IMR-90 (cell line): Measurements from ENCODE around the gene FBXL4. TPM values are rescaled to one million over a fixed set of nuclear protein-coding genes. Genes with fewer than 3 reads are reported as not detected.

Source experiments
- ATAC-seq: fragments of 200-7000 bp; cut with Tn5 transposase; 2 replicates; pipeline ENCODE4 v1.9.1; 2020; ENCODE audit warnings: low read depth, mild to moderate bottlenecking, moderate library complexity
- BruUV-seq: library from RNA; stranded (reverse); fragments of 400-500 nt; replicated peaks from 2 replicates; lab custom pipeline; 2021; lab: Mats Ljungman, UMichigan
- CTCF ChIA-PET: fragments of 300-600 bp; formaldehyde crosslinking; extraction: SDS; loops from one replicate; lab custom pipeline; 2021; ENCODE audit warnings: antibody characterized with exemption; lab: Yijun Ruan, JAX
- POLR2A ChIA-PET: fragments of 300-600 bp; sonication (Branson Sonifier 250); formaldehyde crosslinking; loops from one replicate; lab custom pipeline; 2022; ENCODE audit warnings: antibody characterized with exemption; ENCODE audit not compliant: unreplicated experiment; lab: Charles Lee
- DNase-seq: peaks from one replicate; pipeline ENCODE4 v3.0.0; 2013
- H2AFZ ChIP-seq: replicated peaks from 2 replicates; pipeline ENCODE3; 2013; ENCODE audit warnings: low read length, mild to moderate bottlenecking; ENCODE audit not compliant: poor library complexity
- H2AK5ac ChIP-seq: 2 replicates; pipeline ENCODE4 v1.6.1; 2013; ENCODE audit warnings: low read depth, low read length, inconsistent platforms
- H2AK9ac ChIP-seq: replicated peaks from 2 replicates; pipeline ENCODE3; 2013; ENCODE audit warnings: mild to moderate bottlenecking, low read depth, low read length, moderate library complexity; ENCODE audit not compliant: poor library complexity
- H2BK120ac ChIP-seq: 2 replicates; pipeline ENCODE4 v1.6.1; 2013; ENCODE audit warnings: low read depth, low read length, inconsistent platforms
- H2BK15ac ChIP-seq: 3 replicates; pipeline ENCODE4 v1.6.1; 2013; ENCODE audit warnings: low read depth, low read length, inconsistent platforms
- H2BK20ac ChIP-seq: 2 replicates; pipeline ENCODE4 v1.6.1; 2013; ENCODE audit warnings: low read depth, mild to moderate bottlenecking, inconsistent platforms, low read length, moderate library complexity
- H2BK5ac ChIP-seq: 2 replicates; pipeline ENCODE4 v1.6.1; 2013; ENCODE audit warnings: mild to moderate bottlenecking, low read depth, low read length, inconsistent platforms; ENCODE audit not compliant: poor library complexity, severe bottlenecking
- H3K14ac ChIP-seq: replicated peaks from 2 replicates; pipeline ENCODE4 v1.6.1; 2013; ENCODE audit warnings: low read depth, low read length, inconsistent platforms
- H3K18ac ChIP-seq: 2 replicates; pipeline ENCODE4 v1.6.1; 2013; ENCODE audit warnings: low read depth, low read length, control low read depth
- H3K23ac ChIP-seq: 2 replicates; pipeline ENCODE4 v1.6.1; 2013; ENCODE audit warnings: low read depth, low read length, inconsistent platforms
- H3K27ac ChIP-seq: 2 replicates; pipeline ENCODE4 v1.5.1; 2013; ENCODE audit warnings: mild to moderate bottlenecking, control low read depth, low read length; ENCODE audit not compliant: insufficient read depth
- H3K27me3 ChIP-seq: 2 replicates; pipeline ENCODE4 v1.6.1; 2013; ENCODE audit warnings: low read length; ENCODE audit not compliant: control insufficient read depth, insufficient read depth
- H3K36me3 ChIP-seq: 2 replicates; pipeline ENCODE4 v1.6.1; 2013; ENCODE audit warnings: low read length, mixed read lengths; ENCODE audit not compliant: control insufficient read depth, insufficient read depth
- H3K4ac ChIP-seq: 2 replicates; pipeline ENCODE4 v1.6.1; 2013; ENCODE audit warnings: low read depth, low read length, inconsistent platforms
- H3K4me1 ChIP-seq: 2 replicates; pipeline ENCODE4 v1.6.1; 2013; ENCODE audit warnings: low read length, mixed read lengths; ENCODE audit not compliant: control insufficient read depth, insufficient read depth
- H3K4me2 ChIP-seq: 2 replicates; pipeline ENCODE4 v1.6.1; 2013; ENCODE audit warnings: low read depth, mild to moderate bottlenecking, control low read depth, low read length, moderate library complexity
- H3K4me3 ChIP-seq: 2 replicates; pipeline ENCODE4 v1.5.1; 2013; ENCODE audit warnings: low read depth, mild to moderate bottlenecking, control low read depth, low read length, moderate library complexity; ENCODE audit not compliant: insufficient read depth
- H3K56ac ChIP-seq: 2 replicates; pipeline ENCODE4 v1.6.1; 2013; ENCODE audit warnings: low read length, inconsistent platforms; ENCODE audit not compliant: insufficient read depth; ENCODE audit errors: extremely low read depth
- H3K79me1 ChIP-seq, 2 experiments: 2 replicates each; pipeline ENCODE4 v1.6.1; 2013; ENCODE audit warnings: low read length in 2 of 2, inconsistent platforms in 1 of 2, low read depth in 1 of 2
- H3K9ac ChIP-seq: 2 replicates; pipeline ENCODE4 v1.6.1; 2013; ENCODE audit warnings: low read depth, low read length, control low read depth
- H3K9me1 ChIP-seq: 2 replicates; pipeline ENCODE4 v1.6.1; 2013; ENCODE audit warnings: low read length, inconsistent platforms; ENCODE audit not compliant: insufficient read depth
- H3K9me3 ChIP-seq: 2 replicates; pipeline ENCODE4 v1.6.1; 2013; ENCODE audit warnings: low read length; ENCODE audit not compliant: control insufficient read depth, insufficient read depth
- H4K20me1 ChIP-seq: 2 replicates; pipeline ENCODE4 v1.6.1; 2013; ENCODE audit warnings: low read length, inconsistent platforms; ENCODE audit not compliant: insufficient read depth
- H4K5ac ChIP-seq: 2 replicates; pipeline ENCODE4 v1.6.1; 2013; ENCODE audit warnings: mild to moderate bottlenecking, low read depth, low read length, control low read depth
- H4K8ac ChIP-seq, 2 experiments: 2 replicates each; pipeline ENCODE4 v1.6.1; 2013; ENCODE audit warnings: low read depth in 2 of 2, low read length in 2 of 2, control low read depth in 1 of 2, inconsistent platforms in 1 of 2
- H4K91ac ChIP-seq: 2 replicates; pipeline ENCODE4 v1.6.1; 2013; ENCODE audit warnings: low read depth, low read length, inconsistent platforms; ENCODE audit not compliant: insufficient read depth
- BHLHE40 ChIP-seq: fragments of 150-350 bp; IDR thresholded peaks from 2 replicates; pipeline ENCODE4 v1.6.1; 2016; ENCODE audit warnings: mild to moderate bottlenecking, low read depth, low read length
- CEBPB ChIP-seq: IDR thresholded peaks from 2 replicates; pipeline ENCODE4 v1.6.1; 2012; ENCODE audit warnings: low read depth, low read length, improper control_type of control experiment
- CTCF ChIP-seq: conservative IDR thresholded peaks from 2 replicates; pipeline ENCODE4 v1.5.1; 2012; ENCODE audit warnings: mild to moderate bottlenecking, low read depth, low read length, improper control_type of control experiment
- POLR2A ChIP-seq: IDR thresholded peaks from 2 replicates; pipeline ENCODE4 v1.6.1; 2012; ENCODE audit warnings: mild to moderate bottlenecking, low read depth, low read length
- SMC3 ChIP-seq: fragments of 150-350 bp; IDR thresholded peaks from 2 replicates; pipeline ENCODE4 v1.6.1; 2016; ENCODE audit warnings: low read depth, mild to moderate bottlenecking, antibody characterized with exemption, low read length, moderate library complexity
- USF2 ChIP-seq: fragments of 150-350 bp; IDR thresholded peaks from 2 replicates; pipeline ENCODE4 v1.6.1; 2017; ENCODE audit warnings: mild to moderate bottlenecking, antibody characterized with exemption, low read length, low read depth
- WGBS, 2 experiments: methylation state at CpG; one replicate each; pipeline versions ENCODE4 v1.1.5 to v1.1.7; 2013; ENCODE audit warnings: missing lambda C conversion rate in 2 of 2; ENCODE audit not compliant: insufficient read length in 1 of 2; ENCODE audit errors: extremely low coverage in 2 of 2; 5-methylcytosine and 5-hydroxymethylcytosine counted together
- dilution Hi-C: fragments of 300-500 bp; cut with HindIII; formaldehyde crosslinking; loops from one replicate; pipeline ENCODE4 v1.14.3; 2018; ENCODE audit warnings: low sequenced_read_pairs; ENCODE audit not compliant: unreplicated experiment
- in situ Hi-C: fragments of 300-500 bp; cut with MboI; formaldehyde crosslinking; loops from 3 replicates; pipeline ENCODE4 v1.14.3; 2019; ENCODE audit warnings: low sequenced_read_pairs, inconsistent platforms, mixed read lengths
- intact Hi-C: fragments of 100-400 bp; cut with micrococcal nuclease; formaldehyde crosslinking; loops from 2 replicates; pipeline ENCODE4 v1.10.0; 2022
- polyA plus RNA-seq, 3 experiments: library from polyadenylated mRNA; depleted of rRNA; stranded (reverse); fragments of >200 nt; gene quantifications; 2 replicates each; pipeline ENCODE4 v1.2.3, GENCODE V29; 2012; ENCODE audit warnings: low replicate concordance in 1 of 3
- total RNA-seq: library from RNA; depleted of rRNA; stranded (reverse); fragments of >200 nt; gene quantifications from 2 replicates; pipeline ENCODE4 v1.2.3, GENCODE V29; 2012
- TF ChIP-seq, protein P1 (sequence below): fragments of 150-350 bp; IDR thresholded peaks from 2 replicates; pipeline ENCODE4 v1.6.1; 2016; ENCODE audit warnings: low read depth, mild to moderate bottlenecking, low read length, moderate library complexity, borderline replicate concordance

FBXL4 gene
- total and polyA plus RNA-seq, 2 of the 4 experiments (the other 2 are of a cell fraction) = 7.8 to 17.6 TPM

DNA sequence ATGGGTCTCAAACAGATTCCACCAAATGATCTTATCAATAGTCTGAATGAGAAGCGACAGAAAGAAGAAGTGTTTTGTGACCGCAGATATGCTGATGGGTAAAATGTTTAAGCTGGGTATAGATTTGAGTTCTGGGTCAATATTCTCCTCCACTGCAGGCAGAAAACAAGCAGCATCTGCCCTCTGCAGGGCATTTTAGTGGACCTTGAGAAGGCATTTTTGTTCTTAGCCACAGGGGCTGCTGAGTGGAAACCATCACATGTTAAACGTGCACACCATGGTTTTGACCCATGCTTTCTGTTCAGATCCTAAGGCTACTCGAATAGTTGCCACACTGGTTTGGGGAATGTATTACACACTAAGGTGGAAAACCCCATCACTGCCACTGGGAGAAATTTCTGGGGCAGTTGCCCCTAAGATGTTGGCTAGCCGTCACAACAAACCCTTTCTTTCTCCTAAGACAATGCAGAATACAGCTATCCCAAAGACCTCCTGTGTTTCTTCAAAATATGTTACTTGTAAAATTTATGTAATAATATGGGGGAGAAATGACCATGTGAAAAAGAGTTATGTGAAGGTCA is 107.9 kb downstream of the FBXL4 start:
- no peaks in the 10 kb centered on the region for H3K9me1 ChIP-seq
- H3K14ac ChIP-seq = no peak overlapping the region
- in situ Hi-C loops = loop anchor here (10.0 kb wide), 1 partner anchor 1345 kb away; no protein-coding TSS in a partner anchor
- ChIA-PET CTCF (no interaction called here), POLR2A (no interaction called here)
- H3K27ac ChIP-seq = no peak overlapping the region
- H2AK5ac ChIP-seq = no peak overlapping the region
- H3K4me1 ChIP-seq = peaks cover 2% of the 10 kb centered on the region; the same call in 1 of the 2 replicates
- H2AK9ac ChIP-seq = no peak overlapping the region
- H2BK15ac ChIP-seq = no peak overlapping the region
- no peak overlapping the region for H3K9ac ChIP-seq
- no peak overlapping the region for H3K56ac ChIP-seq
- BruUV-seq = no TSS peak
- H4K20me1 ChIP-seq = no peaks in the 10 kb centered on the region; the same call in 1 of the 2 replicates
- no peak overlapping the region for H3K23ac ChIP-seq
- no peak overlapping the region for H2BK20ac ChIP-seq
- TF ChIP-seq, protein P1, sequence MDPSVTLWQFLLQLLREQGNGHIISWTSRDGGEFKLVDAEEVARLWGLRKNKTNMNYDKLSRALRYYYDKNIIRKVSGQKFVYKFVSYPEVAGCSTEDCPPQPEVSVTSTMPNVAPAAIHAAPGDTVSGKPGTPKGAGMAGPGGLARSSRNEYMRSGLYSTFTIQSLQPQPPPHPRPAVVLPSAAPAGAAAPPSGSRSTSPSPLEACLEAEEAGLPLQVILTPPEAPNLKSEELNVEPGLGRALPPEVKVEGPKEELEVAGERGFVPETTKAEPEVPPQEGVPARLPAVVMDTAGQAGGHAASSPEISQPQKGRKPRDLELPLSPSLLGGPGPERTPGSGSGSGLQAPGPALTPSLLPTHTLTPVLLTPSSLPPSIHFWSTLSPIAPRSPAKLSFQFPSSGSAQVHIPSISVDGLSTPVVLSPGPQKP = no peak
- TF ChIP-seq BHLHE40 (no peak), CTCF (peak; percentile 29; the same call in 1 of the 2 replicates), USF2 (no peak), CEBPB (no peak), POLR2A (no peak), SMC3 (peak; percentile 30; the same call in 1 of the 2 replicates)
- H3K79me1 ChIP-seq = no peaks in the 10 kb centered on the region
- no peaks in the 10 kb centered on the region for H3K36me3 ChIP-seq
- H2BK120ac ChIP-seq = no peak overlapping the region
- peak; percentile 8 for DNase-seq
- dilution Hi-C loops = no loop called here
- no peak overlapping the region for H4K91ac ChIP-seq
- no peak overlapping the region for H3K4me3 ChIP-seq
- H3K4me2 ChIP-seq = no peak overlapping the region
- H3K27me3 ChIP-seq = peaks cover 84% of the 10 kb centered on the region
- peak; percentile 30; the same call in 1 of the 2 replicates for ATAC-seq
- no peak overlapping the region for H4K8ac ChIP-seq
- H3K18ac ChIP-seq = no peak overlapping the region
- H2BK5ac ChIP-seq = no peak overlapping the region
- no peak overlapping the region for H2AFZ ChIP-seq
- no peak overlapping the region for H3K4ac ChIP-seq
- intact Hi-C loops = no loop called here
- H4K5ac ChIP-seq = no peak overlapping the region
- WGBS, 2 experiments = no CpG with 5 or more reads among the region's 5 CpGs
- H3K9me3 ChIP-seq = peaks cover 3% of the 10 kb centered on the region; the same call in 1 of the 2 replicates
